ENCODE results near the gene PPP2R2D. TPM values are rescaled to one million over a fixed set of nuclear protein-coding genes. Genes with fewer than 3 reads are reported as not detected.

Gene PPP2R2D
- total and polyA plus RNA-seq, 4 donors = 15.6 to 51.4 (median 22.0) TPM

DNA sequence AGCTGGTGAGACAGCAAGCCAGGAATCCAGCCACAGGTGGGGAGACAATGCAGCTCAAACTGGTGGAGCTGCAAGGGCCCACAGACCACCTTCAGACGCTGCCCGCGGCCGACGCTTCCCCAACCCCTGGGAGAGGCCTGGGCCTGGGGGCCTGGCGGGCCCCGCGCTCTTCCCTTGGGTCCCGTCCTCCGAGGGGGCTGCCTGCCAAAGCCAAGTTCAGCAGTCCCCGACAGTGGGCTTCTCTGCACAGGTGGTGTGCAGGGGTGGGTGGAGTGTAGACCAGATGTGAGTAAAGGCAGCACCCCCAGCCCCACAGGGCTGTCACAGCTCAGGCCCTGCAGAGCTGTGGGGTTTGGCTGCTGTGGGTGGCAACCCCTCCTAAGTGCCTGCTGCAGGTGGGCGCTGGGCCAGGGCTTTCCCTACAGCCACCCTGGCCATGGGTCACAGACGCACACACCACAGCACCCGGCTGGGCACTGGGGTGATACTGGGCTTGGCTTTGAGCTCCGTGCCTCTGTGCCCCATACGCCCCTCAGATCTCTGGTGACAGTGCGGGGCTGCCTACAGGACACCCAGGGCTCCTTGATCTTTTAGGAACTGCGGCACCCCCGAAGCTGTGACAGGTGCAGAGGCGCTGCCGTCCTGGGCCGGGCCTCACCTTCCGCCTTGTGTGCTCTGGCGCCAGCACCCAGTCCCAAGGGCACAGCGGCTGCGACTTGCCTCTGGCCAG, 60.4 kb downstream of the PPP2R2D start:
- DNase-seq = no peak
- Histone ChIP-seq H3K9me3 (ENCODE audit: control insufficient read depth in 4 of 4, insufficient read depth in 3 of 4, low read length in 3 of 4) (no peaks in the 10 kb centered on the region), H3K4me1 (ENCODE audit: control insufficient read depth in 5 of 5, insufficient read depth in 5 of 5, low read length in 5 of 5) (no peaks in the 10 kb centered on the region), H3K36me3 (ENCODE audit: control insufficient read depth in 4 of 4, insufficient read depth in 4 of 4, low read length in 4 of 4) (peaks cover 6 to 25% (median 14%) of the 10 kb centered on the region in 4 donors), H3K4me3 (no peak overlapping the region), H3K9ac (ENCODE audit: insufficient read depth in 1 of 2, low read length in 2 of 2) (no peak overlapping the region), H3K27me3 (ENCODE audit: control insufficient read depth in 3 of 3, insufficient read depth in 3 of 3, low read length in 2 of 3) (no peaks in the 10 kb centered on the region), H3K27ac (ENCODE audit: low read depth in 1 of 2, low read length in 1 of 2) (no peak overlapping the region)
- no peak for TF ChIP-seq CTCF (IDR thresholded peaks at IDR 0.05; ENCODE audit: control extremely low read depth, extremely low read depth)
- no peak for ATAC-seq (ENCODE audit: insufficient read depth, low FRiP score)
- WGBS, 2 donors = 94 to 96% methylated on average over 24 to 26 of the region's 26 CpGs

DNA sequence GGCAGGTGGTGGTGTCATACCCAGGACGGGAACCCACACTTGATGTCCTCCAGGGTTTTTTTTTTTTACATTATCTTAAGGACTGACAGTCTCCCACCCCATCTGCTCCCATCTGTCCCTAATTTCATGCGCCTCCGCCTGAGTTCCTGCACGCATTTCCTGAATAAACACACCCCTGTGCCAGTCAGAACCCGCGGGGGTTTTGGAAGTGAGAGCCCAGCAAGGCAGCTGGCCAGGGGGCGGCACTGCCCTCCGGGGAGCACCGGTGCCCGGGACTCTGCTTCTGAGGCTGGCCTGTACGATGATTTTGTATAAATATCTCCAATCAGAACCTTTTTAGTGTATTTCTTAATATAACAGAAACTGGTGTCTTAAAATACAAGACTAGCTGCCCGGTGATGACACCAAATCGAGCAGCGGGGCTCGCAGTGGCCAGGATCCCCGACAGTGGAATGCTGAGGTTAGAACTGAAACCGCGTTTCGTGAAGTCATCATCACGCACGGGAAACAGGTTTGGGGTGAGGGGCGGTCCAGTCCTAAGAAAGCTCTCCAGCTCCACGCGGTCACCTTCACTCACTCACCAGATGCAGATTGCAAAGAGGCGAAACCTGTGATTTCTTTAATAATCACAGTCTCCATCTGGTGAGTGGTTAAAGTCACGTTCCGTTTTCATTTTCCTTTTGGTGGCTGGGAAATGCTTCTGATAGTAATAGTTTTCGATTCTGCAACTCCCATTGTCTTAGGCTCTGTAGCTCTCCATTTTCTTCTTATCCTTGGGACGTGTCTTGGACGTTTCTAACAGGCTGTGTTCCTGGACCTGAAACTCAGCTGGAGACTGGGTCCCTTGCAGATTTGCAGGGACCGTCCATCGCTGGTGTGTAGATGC, 61.2 kb downstream of the PPP2R2D start:
- Histone ChIP-seq H3K4me3 (no peak overlapping the region), H3K9me3 (ENCODE audit: control insufficient read depth in 4 of 4, insufficient read depth in 3 of 4, low read length in 3 of 4) (no peaks in the 10 kb centered on the region), H3K36me3 (ENCODE audit: control insufficient read depth in 4 of 4, insufficient read depth in 4 of 4, low read length in 4 of 4) (peaks cover 2 to 23% (median 10%) of the 10 kb centered on the region in 4 donors), H3K4me1 (ENCODE audit: control insufficient read depth in 5 of 5, insufficient read depth in 5 of 5, low read length in 5 of 5) (no peaks in the 10 kb centered on the region), H3K27me3 (ENCODE audit: control insufficient read depth in 3 of 3, insufficient read depth in 3 of 3, low read length in 2 of 3) (no peaks in the 10 kb centered on the region), H3K27ac (ENCODE audit: low read depth in 1 of 2, low read length in 1 of 2) (no peak overlapping the region), H3K9ac (ENCODE audit: insufficient read depth in 1 of 2, low read length in 2 of 2) (no peak overlapping the region)
- TF ChIP-seq CTCF (IDR thresholded peaks at IDR 0.05; ENCODE audit: control extremely low read depth, extremely low read depth) = no peak
- 85 to 87% methylated on average over 32 of the region's 32 CpGs for WGBS, 2 donors
- ATAC-seq (ENCODE audit: insufficient read depth, low FRiP score) (no peak), DNase-seq (no peak)

GRCh38 chr10:131963350-131963749, 62.5 kb downstream of the PPP2R2D start:
- H3K36me3 ChIP-seq (ENCODE audit: control insufficient read depth in 4 of 4, insufficient read depth in 4 of 4, low read length in 4 of 4) = peaks cover 0 to 14% (median 3%) of the 10 kb centered on the region in 4 donors
- no peaks in the 10 kb centered on the region for H3K9me3 ChIP-seq (ENCODE audit: control insufficient read depth in 4 of 4, insufficient read depth in 3 of 4, low read length in 3 of 4)
- H3K9ac ChIP-seq (ENCODE audit: insufficient read depth in 1 of 2, low read length in 2 of 2) = no peak overlapping the region
- no peaks in the 10 kb centered on the region for H3K27me3 ChIP-seq (ENCODE audit: control insufficient read depth in 3 of 3, insufficient read depth in 3 of 3, low read length in 2 of 3)
- H3K4me3 ChIP-seq = no peak overlapping the region
- TF ChIP-seq CTCF (IDR thresholded peaks at IDR 0.05; ENCODE audit: control extremely low read depth, extremely low read depth) = no peak
- ATAC-seq (ENCODE audit: insufficient read depth, low FRiP score) = no peak
- 90% methylated on average over 20 of the region's 20 CpGs for WGBS, 2 donors
- no peak overlapping the region for H3K27ac ChIP-seq (ENCODE audit: low read depth in 1 of 2, low read length in 1 of 2)
- H3K4me1 ChIP-seq (ENCODE audit: control insufficient read depth in 5 of 5, insufficient read depth in 5 of 5, low read length in 5 of 5) = no peaks in the 10 kb centered on the region
- DNase-seq = no peak

Data from lung (tissue), 12 donors.